ENCODE results near the gene KIRREL2. TPM values are rescaled to one million over a fixed set of nuclear protein-coding genes. Genes with fewer than 3 reads are reported as not detected.

KIRREL2 gene
- total and polyA plus RNA-seq, 2 of the 8 experiments (the other 6 are each of a cell fraction or from before 2014, with no cell fraction given), result 2.4 to 4.6 TPM

DNA sequence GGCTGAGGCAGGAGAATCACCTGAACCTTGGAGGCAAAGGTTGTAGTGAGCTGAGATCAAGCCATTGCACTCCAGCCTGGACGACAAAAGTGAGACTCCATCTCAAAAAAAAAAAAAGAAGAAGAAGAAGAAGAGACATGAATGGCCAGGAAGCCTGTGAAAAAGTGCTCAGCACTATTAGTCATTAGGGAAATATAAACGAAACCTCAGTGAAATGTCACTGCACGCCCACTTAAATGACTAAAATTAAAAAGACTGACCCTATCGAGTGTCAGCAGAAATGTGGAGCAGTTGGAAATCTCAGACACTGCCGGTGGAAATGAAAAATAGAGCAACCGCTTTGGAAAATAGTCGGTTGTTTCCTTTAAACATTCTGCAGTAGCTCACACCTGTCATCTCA lies 56.9 kb downstream of the KIRREL2 start:
- Histone ChIP-seq H4K5ac (ENCODE audit: insufficient read length, low read depth, low read length) (no peak overlapping the region), H4K20me1 (replicated peaks in 1 of 2; ENCODE audit: control insufficient read depth in 1 of 2, insufficient read depth in 2 of 2, low read length in 2 of 2) (no peaks in the 10 kb centered on the region), H2BK15ac (ENCODE audit: low read length) (no peak overlapping the region), H2AK5ac (ENCODE audit: low read depth, low read length) (no peak overlapping the region), H3K23me2 (ENCODE audit: low read depth, low read length) (no peaks in the 10 kb centered on the region), H3K14ac (ENCODE audit: insufficient read length) (no peak overlapping the region), H4K91ac (replicated peaks; ENCODE audit: insufficient read length, low read length) (no peak overlapping the region), H4K8ac (ENCODE audit: extremely low read depth, insufficient read depth, low read length) (no peak overlapping the region), H3K36me3 (ENCODE audit: control insufficient read depth in 2 of 4, insufficient read depth in 4 of 4, low read length in 3 of 4) (no peaks in the 10 kb centered on the region), H3K4me1 (replicated peaks in 1 of 4; ENCODE audit: control insufficient read depth in 3 of 4, insufficient read depth in 4 of 4, low read length in 3 of 4) (peaks cover 0 to 7% (median 1%) of the 10 kb centered on the region in 4 experiments; a peak in 3 of 7 replicates), H2BK120ac (replicated peaks; ENCODE audit: low read depth, low read length) (no peak overlapping the region), H3K9me3 (ENCODE audit: insufficient read depth in 2 of 2, low read depth in 1 of 2, low read length in 1 of 2) (no peaks in the 10 kb centered on the region), H3K27ac (ENCODE audit: low read depth, low read length) (no peak overlapping the region), H2AFZ (ENCODE audit: low read length) (no peak overlapping the region), H2BK5ac (ENCODE audit: low read depth, low read length) (no peak overlapping the region), H3K4me3 (ENCODE audit: extremely low read depth in 1 of 4, insufficient read depth in 2 of 4, low read depth in 3 of 4, low read length in 4 of 4) (no peak overlapping the region), H3K79me1 (ENCODE audit: low read depth, low read length) (no peaks in the 10 kb centered on the region), H2BK12ac (ENCODE audit: low read depth, low read length) (no peak overlapping the region), H3K4ac (replicated peaks; ENCODE audit: insufficient read length, low read depth, low read length) (no peak overlapping the region), H3K18ac (ENCODE audit: extremely low read depth, low read length) (no peak overlapping the region), H2BK20ac (ENCODE audit: low read length) (no peak overlapping the region), H3K4me2 (ENCODE audit: insufficient read depth in 1 of 2, low read depth in 2 of 2, low read length in 2 of 2) (no peak overlapping the region), H3K27me3 (replicated peaks in 1 of 4; ENCODE audit: control insufficient read depth in 3 of 4, extremely low read depth in 1 of 4, insufficient read depth in 3 of 4, low read length in 3 of 4) (no peaks in the 10 kb centered on the region), H3K9ac (replicated peaks in 1 of 4; ENCODE audit: extremely low read depth in 1 of 4, low read depth in 3 of 4, low read length in 3 of 4) (no peak overlapping the region), H3K23ac (ENCODE audit: insufficient read length) (no peak overlapping the region), H3K56ac (replicated peaks; ENCODE audit: insufficient read length, low read depth, low read length) (no peak overlapping the region), H3K79me2 (ENCODE audit: control insufficient read depth in 1 of 2, insufficient read depth in 2 of 2, low read length in 2 of 2) (no peaks in the 10 kb centered on the region)
- POLR2A ChIA-PET (ENCODE audit: partially characterized antibody), result no interaction called here
- CTCF ChIA-PET (ENCODE audit: partially characterized antibody), result no interaction called here
- FAIRE-seq, result no peak
- WGBS, 2 experiments (ENCODE audit: extremely low coverage in 1 of 2, insufficient coverage in 1 of 2, insufficient read length in 1 of 2, insufficient replicate concordance in 2 of 2, low coverage in 1 of 2, low lambda C conversion rate in 2 of 2, missing lambda C conversion rate in 1 of 2), result 90% methylated on average over 6 of the region's 7 CpGs; no CpG with 5 or more reads in 1 of the 2 experiments
- no peak for DNase-seq (ENCODE audit: low read depth in 1 of 2, low spot score in 2 of 2)
- TF ChIP-seq HDAC2 (IDR thresholded peaks at IDR 0.05; ENCODE audit: borderline replicate concordance in 1 of 2, low read depth in 2 of 2, low read length in 2 of 2), result no peak
- TF ChIP-seq POU5F1 (IDR thresholded peaks at IDR 0.05; ENCODE audit: low read depth, low read length), result no peak
- no peak for TF ChIP-seq CBX8 (IDR thresholded peaks at IDR 0.05; ENCODE audit: borderline replicate concordance, low read depth, low read length)

Measured in H1 (cell line).